Neutrophil (primary cell): ENCODE results near the gene STN1.

Source experiments
- H3K27ac ChIP-seq: fragments of 200-600 bp; sonication (generic); 2 replicates; pipeline ENCODE4 v1.5.1; 2016; ENCODE audit warnings: mild to moderate bottlenecking, moderate library complexity
- H3K27me3 ChIP-seq: fragments of 200-600 bp; sonication (generic); 2 replicates; pipeline ENCODE4 v1.6.0; 2016; ENCODE audit warnings: mild to moderate bottlenecking
- H3K36me3 ChIP-seq: fragments of 200-600 bp; sonication (generic); 2 replicates; pipeline ENCODE4 v1.5.1; 2017
- H3K4me1 ChIP-seq, 2 experiments: fragments of 200-600 bp in 1 of 2; sonication (generic) in 1 of 2; 1 replicate in 1 of 2; 2 replicates in 1 of 2; pipeline versions ENCODE4 v1.5.1 to v1.6.1; 2013 to 2016; ENCODE audit warnings: low read depth in 1 of 2, low read length in 1 of 2, mild to moderate bottlenecking in 1 of 2, moderate library complexity in 1 of 2; ENCODE audit not compliant: control insufficient read depth in 1 of 2, insufficient read depth in 1 of 2
- H3K4me3 ChIP-seq, 2 experiments: fragments of 200-600 bp in 1 of 2; sonication (generic) in 1 of 2; 1 replicate in 1 of 2; 2 replicates in 1 of 2; pipeline ENCODE4 v1.5.1; 2013 to 2016; ENCODE audit warnings: low read depth in 1 of 2, low read length in 1 of 2, mild to moderate bottlenecking in 1 of 2, moderate library complexity in 1 of 2
- H3K9me3 ChIP-seq: fragments of 200-600 bp; sonication (generic); 2 replicates; pipeline ENCODE4 v1.5.1; 2016
- CTCF ChIP-seq: fragments of 200-600 bp; sonication (generic); IDR thresholded peaks from 2 replicates; pipeline ENCODE4 v1.5.1; 2016; ENCODE audit warnings: antibody characterized with exemption

The STN1 gene

GRCh38 chr10:103905441-103905840 is 12.5 kb downstream of the STN1 start:
- H3K4me1 ChIP-seq = peaks cover 36 to 42% of the 10 kb centered on the region in 2 experiments
- H3K9me3 ChIP-seq = no peaks in the 10 kb centered on the region
- no peaks in the 10 kb centered on the region for H3K27me3 ChIP-seq
- TF ChIP-seq CTCF = no peak
- H3K27ac ChIP-seq = no peak overlapping the region
- H3K36me3 ChIP-seq = peaks cover 17% of the 10 kb centered on the region
- H3K4me3 ChIP-seq = no peak overlapping the region

- Histone ChIP-seq H3K9me3 (no peaks in the 10 kb centered on the region), H3K4me3 (no peak overlapping the region), H3K27ac (peak overlapping the region; percentile 1), H3K27me3 (no peaks in the 10 kb centered on the region), H3K36me3 (peaks cover 58% of the 10 kb centered on the region), H3K4me1 (peaks cover 5 to 10% of the 10 kb centered on the region in 2 experiments)
- TF ChIP-seq CTCF = no peak
Measured at GRCh38 chr10:103901299-103901698, 16.7 kb downstream of the STN1 start.

GRCh38 chr10:103899312-103899711 is 18.7 kb downstream of the STN1 start:
- Histone ChIP-seq H3K4me3 (no peak overlapping the region), H3K4me1 (peaks cover 5 to 10% of the 10 kb centered on the region in 2 experiments), H3K27ac (no peak overlapping the region), H3K27me3 (no peaks in the 10 kb centered on the region), H3K36me3 (peaks cover 66% of the 10 kb centered on the region), H3K9me3 (no peaks in the 10 kb centered on the region)
- TF ChIP-seq CTCF = no peak

GRCh38 chr10:103897241-103897774 is 20.7 kb downstream of the STN1 start:
- Histone ChIP-seq H3K4me1 (peaks cover 5 to 10% of the 10 kb centered on the region in 2 experiments), H3K27ac (no peak overlapping the region), H3K27me3 (no peaks in the 10 kb centered on the region), H3K4me3 (no peak overlapping the region), H3K36me3 (peaks cover 64% of the 10 kb centered on the region), H3K9me3 (no peaks in the 10 kb centered on the region)
- TF ChIP-seq CTCF = no peak

GRCh38 chr10:103896225-103896624 is 21.8 kb downstream of the STN1 start:
- Histone ChIP-seq H3K27ac (no peak overlapping the region), H3K9me3 (no peaks in the 10 kb centered on the region), H3K36me3 (peaks cover 74% of the 10 kb centered on the region), H3K4me3 (no peak overlapping the region), H3K27me3 (no peaks in the 10 kb centered on the region), H3K4me1 (peaks cover 1 to 4% of the 10 kb centered on the region in 2 experiments)
- no peak for TF ChIP-seq CTCF
